IPS-NIHi7 (cell line): ENCODE results near the gene ENTHD1.

Experiments used
- DNase-seq: peaks from one replicate; pipeline ENCODE4 v3.0.0; 2012; ENCODE audit warnings: mixed read lengths; ENCODE audit errors: extremely low spot score

ENTHD1 gene

GRCh38 chr22:39797528-39798147 is 95.9 kb downstream of the ENTHD1 start:
- no peak for DNase-seq

- DNase-seq = no peak
These were observed 103.8 kb downstream of the ENTHD1 start for GRCh38 chr22:39789788-39790187.

GRCh38 chr22:39785232-39785631 is 108.3 kb downstream of the ENTHD1 start:
- no peak for DNase-seq

- no peak for DNase-seq
These were observed 115.7 kb downstream of the ENTHD1 start for GRCh38 chr22:39777716-39778454.

GRCh38 chr22:39776295-39777009 is 117.1 kb downstream of the ENTHD1 start:
- no peak for DNase-seq

GRCh38 chr22:39773976-39774539 is 119.5 kb downstream of the ENTHD1 start:
- no peak for DNase-seq

- DNase-seq = no peak
These were observed 120.1 kb downstream of the ENTHD1 start for GRCh38 chr22:39773503-39773902.

- no peak for DNase-seq
These were observed 122.1 kb downstream of the ENTHD1 start for GRCh38 chr22:39771486-39771885.

GRCh38 chr22:39765661-39766060 is 127.9 kb downstream of the ENTHD1 start:
- DNase-seq = no peak

GRCh38 chr22:39765046-39765445 is 128.5 kb downstream of the ENTHD1 start:
- no peak for DNase-seq

- DNase-seq = no peak
These were observed 130.3 kb downstream of the ENTHD1 start for GRCh38 chr22:39763276-39763675.

GRCh38 chr22:39750759-39751158 is 142.8 kb downstream of the ENTHD1 start:
- no peak for DNase-seq

GRCh38 chr22:39748877-39749276 is 144.7 kb downstream of the ENTHD1 start:
- DNase-seq = no peak

- no peak for DNase-seq
These were observed 146.8 kb downstream of the ENTHD1 start for GRCh38 chr22:39746600-39747262.

- DNase-seq = no peak
These were observed 147.8 kb downstream of the ENTHD1 start for GRCh38 chr22:39745789-39746188.

GRCh38 chr22:39744353-39744752 is 149.2 kb downstream of the ENTHD1 start:
- DNase-seq = no peak

GRCh38 chr22:39743935-39744334 is 149.6 kb downstream of the ENTHD1 start:
- no peak for DNase-seq

- DNase-seq = no peak
These were observed 154.1 kb downstream of the ENTHD1 start for GRCh38 chr22:39739338-39740027.

- no peak for DNase-seq
These were observed 154.8 kb downstream of the ENTHD1 start for GRCh38 chr22:39738746-39739145.

- no peak for DNase-seq
These were observed 157.8 kb downstream of the ENTHD1 start for GRCh38 chr22:39735776-39736175.

- no peak for DNase-seq
These were observed 158.7 kb downstream of the ENTHD1 start for GRCh38 chr22:39734866-39735265.
